NCI-H510A treated with DMSO at 0.1 percent for 48 hours (cell line): ENCODE results near the gene INSIG1.

Experiments used
- DNase-seq: peaks from one replicate; lab custom pipeline; 2025; lab: John Stamatoyannopoulos, UW

INSIG1 gene

GRCh38 chr7:155327590-155328320 lies 30.1 kb downstream of the INSIG1 start:
- DNase-seq: no peak

GRCh38 chr7:155329225-155329624 lies 31.5 kb downstream of the INSIG1 start:
- no peak for DNase-seq

GRCh38 chr7:155331396-155331795 lies 33.7 kb downstream of the INSIG1 start:
- DNase-seq: no peak

- peak; percentile 5 for DNase-seq
These were observed 35.9 kb downstream of the INSIG1 start for GRCh38 chr7:155333346-155334234.

- no peak for DNase-seq
These were observed 39.3 kb downstream of the INSIG1 start for GRCh38 chr7:155336812-155337602.

GRCh38 chr7:155337946-155338631 lies 40.4 kb downstream of the INSIG1 start:
- no peak for DNase-seq

GRCh38 chr7:155338632-155339320 lies 41.1 kb downstream of the INSIG1 start:
- no peak for DNase-seq

- DNase-seq: no peak
These were observed 41.8 kb downstream of the INSIG1 start for GRCh38 chr7:155339474-155339873.

GRCh38 chr7:155340071-155340531 lies 42.4 kb downstream of the INSIG1 start:
- no peak for DNase-seq

- DNase-seq: no peak
These were observed 43.0 kb downstream of the INSIG1 start for GRCh38 chr7:155340721-155341120.

GRCh38 chr7:155341463-155341983 lies 43.8 kb downstream of the INSIG1 start:
- no peak for DNase-seq

GRCh38 chr7:155342313-155342712 lies 44.6 kb downstream of the INSIG1 start:
- no peak for DNase-seq

GRCh38 chr7:155343150-155343549 lies 45.5 kb downstream of the INSIG1 start:
- DNase-seq: no peak

GRCh38 chr7:155343661-155344121 lies 46.0 kb downstream of the INSIG1 start:
- no peak for DNase-seq

GRCh38 chr7:155344270-155344617 lies 46.6 kb downstream of the INSIG1 start:
- DNase-seq: no peak

- DNase-seq: peak; percentile 10
These were observed 47.1 kb downstream of the INSIG1 start for GRCh38 chr7:155344618-155345433.

GRCh38 chr7:155345490-155345889 lies 47.8 kb downstream of the INSIG1 start:
- no peak for DNase-seq

- no peak for DNase-seq
These were observed 48.6 kb downstream of the INSIG1 start for GRCh38 chr7:155346285-155346684.

- no peak for DNase-seq
These were observed 51.1 kb downstream of the INSIG1 start for GRCh38 chr7:155348806-155349205.
